GM23248 (cell line): Measurements from ENCODE around the gene BCL2A1.

Source experiments
- EZH2 ChIP-seq: fragments of 200-600 bp; sonication (generic); IDR thresholded peaks from 2 replicates; pipeline ENCODE4 v1.6.1; 2018; ENCODE audit warnings: antibody characterized with exemption, mild to moderate bottlenecking; ENCODE audit not compliant: insufficient read depth, poor library complexity, severe bottlenecking
- EZH2phosphoT487 ChIP-seq: fragments of 200-600 bp; sonication (generic); IDR thresholded peaks from 2 replicates; pipeline ENCODE4 v1.6.1; 2018; ENCODE audit warnings: antibody characterized with exemption, moderate library complexity, mild to moderate bottlenecking, low read depth; ENCODE audit not compliant: insufficient read depth

DNA sequence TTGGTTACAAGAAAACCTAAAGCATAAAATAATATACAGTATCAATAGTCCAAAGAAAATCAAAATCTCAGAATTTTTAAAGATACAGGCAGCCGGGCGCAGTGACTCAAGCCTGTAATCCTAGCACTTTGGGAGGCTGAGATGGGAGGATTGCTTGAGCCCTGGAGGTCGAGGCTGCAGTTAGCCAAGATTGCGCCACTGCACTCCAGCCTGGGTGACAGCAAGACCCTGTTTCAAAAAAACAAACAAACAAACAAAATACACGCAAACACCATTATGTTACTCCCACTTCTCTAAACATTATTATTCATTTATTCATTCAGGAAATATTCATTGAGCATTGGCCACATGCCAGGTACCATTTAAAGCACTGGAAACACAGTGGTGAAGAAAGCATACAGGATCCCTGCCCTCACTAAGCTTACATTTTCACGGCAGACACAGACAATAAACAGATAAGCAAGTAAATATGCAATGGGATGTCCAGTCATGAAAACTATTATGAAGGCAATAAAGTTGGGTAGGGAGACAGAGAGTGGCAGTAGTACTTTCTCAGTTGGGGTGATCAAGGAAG is 6.7 kb downstream of the BCL2A1 start:
- TF ChIP-seq EZH2 (no peak), EZH2phosphoT487 (no peak)
